ENCODE data around the gene PTPRG.

Gene PTPRG

DNA sequence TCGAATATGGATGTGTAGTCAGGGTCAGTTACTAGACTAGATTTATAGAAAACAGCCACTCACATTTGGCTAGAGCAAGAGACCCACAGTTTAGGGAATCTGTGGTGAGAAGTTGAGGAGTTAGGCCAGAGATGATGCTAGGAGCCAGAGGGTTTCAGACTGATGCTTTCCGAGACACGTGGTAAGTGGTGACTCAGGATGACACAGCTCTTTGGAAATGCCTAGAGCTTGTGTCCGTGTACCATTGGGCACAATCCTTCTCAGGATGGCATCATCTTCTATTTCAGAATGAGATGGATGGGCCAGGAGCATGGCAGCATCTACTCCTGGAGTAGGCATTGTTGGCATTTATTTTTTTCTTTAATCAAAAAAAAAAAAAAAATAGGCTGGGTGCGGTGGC is 28.5 kb downstream of the PTPRG start:
- no peak for DNase-seq (ENCODE audit: low read depth)

- no peak for DNase-seq (ENCODE audit: low read depth)
Measured at GRCh38 chr3:61591300-61591699, 29.9 kb downstream of the PTPRG start.

DNA sequence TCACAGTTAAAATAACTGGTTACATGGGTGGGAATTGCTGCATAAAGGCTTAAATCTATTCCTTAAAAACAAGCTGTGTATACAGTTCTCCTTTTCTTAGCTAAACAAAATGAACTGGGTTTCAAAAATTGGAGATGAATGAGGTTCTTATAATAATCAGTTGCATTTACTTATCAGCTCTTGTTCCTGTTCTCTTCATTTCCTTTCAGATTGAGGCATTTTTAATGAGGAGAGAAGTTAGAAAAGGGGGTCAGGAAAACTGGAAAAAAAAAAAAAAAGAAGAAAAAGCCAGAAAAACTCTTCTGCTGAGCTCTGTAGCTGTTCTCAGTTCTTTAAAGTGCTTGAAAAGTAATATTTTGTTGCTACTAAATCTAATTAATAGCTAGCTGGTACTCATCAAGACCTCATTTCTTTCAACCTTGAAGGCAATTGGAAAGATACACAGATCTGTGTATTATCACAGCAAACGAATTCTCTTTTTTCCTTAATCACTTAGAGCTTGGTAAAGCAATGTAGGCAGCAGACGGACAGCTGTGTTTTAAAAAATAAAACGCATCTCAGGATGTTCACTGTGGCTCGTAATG is 32.2 kb downstream of the PTPRG start:
- DNase-seq (ENCODE audit: low read depth): no peak

DNA sequence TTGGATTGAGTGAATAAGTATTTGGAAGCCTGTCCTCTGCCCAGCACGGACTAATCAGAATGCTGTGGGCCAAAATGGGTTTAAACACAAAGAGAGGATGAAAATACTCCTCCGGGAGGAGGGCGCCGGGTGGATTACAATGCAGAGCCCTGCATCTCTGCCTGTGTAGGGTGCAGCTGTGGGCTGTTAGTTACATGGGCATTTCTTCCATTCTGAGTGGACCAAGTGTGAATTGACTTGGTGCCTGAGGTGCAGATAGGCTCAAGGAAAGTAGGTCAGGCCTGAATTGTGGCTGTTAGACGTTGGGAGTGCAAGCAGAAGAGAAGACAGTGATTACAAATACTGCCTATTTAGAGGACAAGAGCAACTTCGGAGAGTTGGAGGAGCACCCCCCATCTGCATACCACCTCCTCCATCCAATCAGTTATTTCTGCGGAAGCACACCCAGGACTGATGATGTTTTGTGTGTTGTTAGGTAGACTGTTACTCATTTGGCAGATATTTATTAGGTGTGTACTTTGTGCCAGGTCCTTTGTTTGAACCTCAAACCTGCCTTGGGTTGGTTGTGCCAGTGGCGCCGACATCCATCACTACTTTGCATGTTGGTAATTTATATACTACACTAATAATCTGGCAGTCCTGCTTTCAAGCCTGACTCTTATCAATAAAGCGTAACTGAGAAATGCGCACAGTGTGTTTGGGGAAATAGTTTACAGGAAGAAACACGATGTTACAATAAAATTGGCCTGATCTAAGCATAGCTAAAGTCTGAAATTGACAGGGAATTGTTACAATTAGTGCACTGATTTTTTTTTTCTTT is 33.0 kb downstream of the PTPRG start:
- no peak for DNase-seq (ENCODE audit: low read depth)

DNA sequence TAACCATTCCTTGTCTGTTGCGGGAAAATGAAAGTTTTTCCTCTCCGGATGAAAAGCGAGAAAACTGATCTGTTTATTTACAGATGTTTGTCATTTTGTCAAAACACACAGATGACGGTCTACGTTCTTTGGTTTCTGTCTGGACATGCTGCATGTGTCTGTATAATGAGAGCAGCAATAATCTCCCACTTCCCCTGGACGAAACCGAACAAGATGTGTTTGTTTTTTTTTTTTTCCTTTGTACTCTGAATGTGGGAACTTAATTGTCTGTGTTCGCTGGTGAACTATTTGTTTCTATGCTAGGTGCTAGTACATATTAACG is 33.6 kb downstream of the PTPRG start:
- no peak for DNase-seq (ENCODE audit: low read depth)

- DNase-seq (ENCODE audit: low read depth): no peak
Measured at GRCh38 chr3:61595288-61595687, 33.9 kb downstream of the PTPRG start.

DNA sequence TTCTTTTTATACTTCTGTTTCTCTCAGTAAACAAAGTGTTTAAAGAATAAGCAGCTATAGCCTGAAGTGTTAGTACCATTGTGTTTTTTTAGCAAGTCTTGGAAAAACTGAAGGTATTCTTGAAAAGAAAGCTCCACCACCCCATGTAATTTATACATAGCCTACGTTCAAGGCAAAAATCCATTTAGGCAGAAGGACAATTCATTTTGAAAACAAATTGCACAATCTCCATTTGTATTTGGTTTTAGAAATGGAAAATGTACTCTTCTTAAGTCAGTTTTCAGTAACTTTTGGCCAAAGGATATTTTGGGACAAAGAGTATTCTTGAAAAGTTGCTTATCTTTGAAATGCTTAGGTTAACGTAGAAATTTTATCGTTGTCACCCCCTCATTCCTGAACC is 34.5 kb downstream of the PTPRG start:
- DNase-seq (ENCODE audit: low read depth): no peak

- no peak for DNase-seq (ENCODE audit: low read depth)
Measured at GRCh38 chr3:61597906-61598305, 36.5 kb downstream of the PTPRG start.

DNA sequence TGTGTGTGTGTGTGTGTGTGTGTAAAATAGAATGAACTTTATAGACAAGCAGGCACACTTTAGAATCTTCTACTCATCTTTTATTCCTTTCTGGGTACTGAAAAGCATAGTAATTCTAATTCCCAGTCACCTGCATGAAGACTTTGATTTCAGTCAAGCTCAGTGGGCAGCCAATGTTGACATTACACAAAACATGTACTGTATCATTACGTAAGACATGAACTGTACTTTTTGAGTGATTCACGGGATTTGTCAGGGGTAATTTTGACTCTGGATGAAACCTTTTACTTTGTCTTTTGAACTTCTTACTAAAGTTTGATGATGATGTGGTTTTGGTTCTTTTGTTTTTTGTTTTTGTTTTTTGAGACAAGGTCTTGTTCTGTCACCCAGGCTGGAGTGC is 38.8 kb downstream of the PTPRG start:
- no peak for DNase-seq (ENCODE audit: low read depth)

DNA sequence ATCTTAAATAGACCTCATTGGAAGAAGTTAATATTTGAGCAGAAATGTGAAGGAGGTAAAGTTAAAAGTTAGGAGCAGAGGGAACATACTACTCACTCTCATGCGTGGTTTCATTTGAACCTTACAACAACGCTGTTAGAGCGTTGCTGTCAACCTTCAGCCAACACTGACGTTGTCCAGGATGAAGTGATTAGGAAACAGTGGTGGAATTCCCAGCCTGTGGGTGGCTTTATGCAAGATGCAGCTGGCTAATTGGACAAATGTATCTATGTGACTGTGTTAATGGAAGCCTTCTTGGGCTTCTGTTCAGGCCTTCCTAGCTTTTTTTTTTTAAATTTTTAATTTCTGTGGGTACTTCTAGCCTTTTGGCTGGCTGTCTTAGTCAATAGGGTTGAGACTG is 40.5 kb downstream of the PTPRG start:
- no peak for DNase-seq (ENCODE audit: low read depth)

GRCh38 chr3:61602466-61602865 is 41.1 kb downstream of the PTPRG start:
- DNase-seq (ENCODE audit: low read depth): no peak

DNA sequence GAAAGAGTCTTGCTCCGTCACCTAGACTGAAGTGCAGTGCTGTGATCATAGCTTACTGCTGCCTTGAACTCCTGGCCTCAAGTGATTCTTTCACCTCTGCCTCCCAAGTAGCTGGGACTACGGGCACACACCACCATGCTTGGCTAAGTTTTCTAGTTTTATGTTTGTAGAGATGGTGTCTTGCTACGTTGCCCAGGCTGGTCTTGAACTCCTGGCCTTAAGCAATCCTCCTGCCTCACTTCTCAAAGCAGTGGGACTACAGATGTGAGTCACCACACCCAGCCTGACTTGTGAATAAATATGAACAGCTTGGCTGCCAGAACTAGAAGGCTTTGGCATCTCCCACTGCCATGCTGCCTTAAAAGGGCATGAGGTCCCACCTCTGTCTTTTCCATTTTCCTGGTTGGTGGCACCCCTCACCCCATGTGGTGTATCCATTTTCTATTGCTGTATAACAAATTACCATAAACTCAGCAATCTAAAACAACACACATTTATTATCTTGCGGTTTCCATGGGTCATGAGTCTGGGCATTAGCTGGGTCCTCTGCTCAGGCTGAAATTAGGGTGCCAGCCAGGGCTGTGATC is 44.3 kb downstream of the PTPRG start:
- no peak for DNase-seq (ENCODE audit: low read depth)

- DNase-seq (ENCODE audit: low read depth): no peak
Measured at GRCh38 chr3:61606196-61606595, 44.8 kb downstream of the PTPRG start.

- no peak for DNase-seq (ENCODE audit: low read depth)
Measured at GRCh38 chr3:61608072-61608471, 46.7 kb downstream of the PTPRG start.

DNA sequence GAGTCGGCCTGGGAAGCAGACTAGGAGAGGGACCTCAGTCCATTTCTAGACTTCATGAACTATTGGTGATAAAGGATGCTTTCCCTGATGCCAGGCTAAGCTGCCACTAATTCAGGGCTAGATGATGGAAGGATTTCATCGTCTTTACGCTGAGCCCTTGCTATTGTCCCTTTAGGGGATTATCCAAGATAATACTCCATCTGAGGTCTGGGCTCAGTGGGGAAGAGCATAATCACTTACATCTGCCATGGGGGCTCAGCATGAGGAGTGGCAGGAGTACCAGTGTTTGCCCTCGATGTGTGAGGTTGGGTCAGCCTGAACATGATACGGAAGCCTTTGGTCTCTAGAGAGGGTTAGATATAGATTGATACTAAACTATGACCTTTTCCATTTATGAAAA is 47.3 kb downstream of the PTPRG start:
- no peak for DNase-seq (ENCODE audit: low read depth)

- DNase-seq (ENCODE audit: low read depth): no peak
Measured at GRCh38 chr3:61610316-61610715, 48.9 kb downstream of the PTPRG start.

DNA sequence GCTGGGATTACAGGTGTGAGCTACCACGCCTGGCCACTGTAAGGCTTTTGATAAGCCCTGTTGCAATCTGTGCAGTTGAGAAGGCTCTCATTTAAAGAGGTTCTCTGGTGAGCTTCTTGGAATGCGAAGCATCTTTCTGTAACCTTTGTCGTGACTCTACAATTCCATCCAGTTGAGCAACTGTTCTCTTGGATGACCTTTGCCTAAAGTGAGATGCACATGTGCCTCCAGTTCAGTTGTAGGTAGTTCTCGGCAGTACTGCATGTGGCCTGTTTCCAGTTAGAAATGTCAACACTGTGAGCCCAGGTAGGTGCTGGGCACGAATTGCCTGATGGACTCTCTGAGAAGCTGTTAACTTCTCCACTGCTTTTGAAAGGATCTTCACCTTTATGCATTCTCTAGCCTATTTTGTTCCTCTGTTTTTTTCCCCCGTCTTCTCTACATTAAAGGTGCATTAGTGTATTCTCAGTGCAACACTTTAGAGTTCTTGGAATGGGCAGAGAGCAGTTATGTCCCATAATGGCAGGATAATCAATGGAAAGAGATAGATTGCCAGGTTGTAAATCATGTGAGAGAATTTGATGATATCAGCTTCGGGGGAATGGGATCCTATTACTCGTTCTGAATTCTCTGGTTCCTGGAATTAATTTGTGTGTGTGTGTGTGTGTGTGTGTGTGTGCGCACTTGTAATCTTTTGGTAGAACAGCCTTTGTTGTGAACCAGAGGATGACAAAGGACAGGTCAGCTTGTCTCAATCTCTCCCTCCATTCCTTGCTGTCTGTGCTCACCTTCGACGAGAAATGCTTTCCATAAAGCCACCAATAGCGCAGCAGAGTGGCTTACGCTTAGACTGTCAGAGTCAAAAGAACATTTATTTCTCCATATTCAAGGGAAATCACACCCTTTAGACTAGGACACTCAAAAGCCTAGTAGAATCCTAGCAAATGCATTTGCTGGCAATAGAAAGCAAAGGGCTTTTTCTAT is 51.1 kb downstream of the PTPRG start:
- no peak for DNase-seq (ENCODE audit: low read depth)

- DNase-seq (ENCODE audit: low read depth): no peak
Measured at GRCh38 chr3:61613666-61614065, 52.3 kb downstream of the PTPRG start.

DNA sequence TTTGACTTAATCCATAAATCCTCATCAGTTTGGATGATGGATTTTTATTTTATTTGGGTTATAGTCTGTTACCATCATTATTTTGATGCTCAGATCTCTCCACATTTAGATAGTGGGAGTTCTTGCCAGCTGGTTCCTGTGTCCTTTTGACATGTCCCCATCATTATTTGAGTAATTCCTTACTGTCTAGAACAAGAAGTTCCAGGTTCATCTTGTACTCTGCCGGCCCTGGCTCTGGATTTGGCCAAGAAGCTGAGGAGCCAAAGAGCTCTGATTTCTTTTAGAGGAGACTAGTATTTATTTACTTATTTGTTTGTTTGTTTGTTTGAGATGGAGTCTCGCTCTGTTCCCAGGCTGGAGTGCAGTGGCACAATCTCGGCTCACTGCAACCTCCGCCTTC is 54.3 kb downstream of the PTPRG start:
- no peak for DNase-seq (ENCODE audit: low read depth)

- DNase-seq (ENCODE audit: low read depth): no peak
Measured at GRCh38 chr3:61616586-61616985, 55.2 kb downstream of the PTPRG start.

GRCh38 chr3:61617041-61617440 is 55.7 kb downstream of the PTPRG start:
- DNase-seq (ENCODE audit: low read depth): no peak

- no peak for DNase-seq (ENCODE audit: low read depth)
Measured at GRCh38 chr3:61617651-61618050, 56.3 kb downstream of the PTPRG start.

GRCh38 chr3:61618231-61618630 is 56.9 kb downstream of the PTPRG start:
- DNase-seq (ENCODE audit: low read depth): no peak
